ENCODE data around the gene RAB44.

GRCh38 chr6:36738108-36738507, 40.5 kb downstream of the RAB44 start:
- no peak for TF ChIP-seq CTCF (IDR thresholded peaks at IDR 0.05; ENCODE audit: low read depth, low read length, poor library complexity, severe bottlenecking)
- no peak for TF ChIP-seq EZH2phosphoT487 (IDR thresholded peaks at IDR 0.05; ENCODE audit: borderline replicate concordance, low read length)
